Mesodermal cell (in vitro differentiated cells): ENCODE results near the gene TADA1.

Experiments used
- H3K27ac ChIP-seq: 2 replicates; pipeline ENCODE4 v1.7.0; 2013; ENCODE audit warnings: mild to moderate bottlenecking, low read depth, low read length, moderate library complexity; ENCODE audit not compliant: severe bottlenecking
- H3K36me3 ChIP-seq: 2 replicates; pipeline ENCODE4 v1.7.1; 2013; ENCODE audit warnings: mild to moderate bottlenecking, low read length, moderate library complexity; ENCODE audit not compliant: control insufficient read depth, insufficient read depth
- H3K4me1 ChIP-seq: one replicate; pipeline ENCODE4 v1.7.1; 2013; ENCODE audit warnings: mild to moderate bottlenecking, low read length; ENCODE audit not compliant: insufficient read depth, control insufficient read depth, poor library complexity, severe bottlenecking
- H3K4me3 ChIP-seq: 2 replicates; pipeline ENCODE4 v1.7.0; 2013; ENCODE audit warnings: low read length, control low read depth, mild to moderate bottlenecking; ENCODE audit not compliant: insufficient read depth, poor library complexity, severe bottlenecking; ENCODE audit errors: extremely low read depth
- H3K9me3 ChIP-seq: 2 replicates; pipeline ENCODE4 v1.7.1; 2013; ENCODE audit warnings: mild to moderate bottlenecking, low read length, moderate library complexity; ENCODE audit not compliant: control insufficient read depth
- WGBS, 2 experiments: methylation state at CpG; one replicate each; pipeline ENCODE4 v1.1.5; 2013; ENCODE audit warnings: missing lambda C conversion rate in 2 of 2; ENCODE audit not compliant: insufficient coverage in 2 of 2; 5-methylcytosine and 5-hydroxymethylcytosine counted together

TADA1 gene

GRCh38 chr1:166910396-166910994 is 34.4 kb upstream of the TADA1 start:
- Histone ChIP-seq H3K36me3 (no peaks in the 10 kb centered on the region), H3K4me1 (peaks cover 12% of the 10 kb centered on the region), H3K4me3 (no peak overlapping the region), H3K27ac (no peak overlapping the region), H3K9me3 (peaks cover 5% of the 10 kb centered on the region)
- 0% methylated on average over 1 of the region's 1 CpG; no CpG with 5 or more reads in 1 of the 2 experiments for WGBS, 2 experiments

GRCh38 chr1:166908942-166909341 is 32.9 kb upstream of the TADA1 start:
- Histone ChIP-seq H3K4me1 (peaks cover 12% of the 10 kb centered on the region), H3K36me3 (no peaks in the 10 kb centered on the region), H3K9me3 (peaks cover 5% of the 10 kb centered on the region), H3K4me3 (no peak overlapping the region), H3K27ac (no peak overlapping the region)
- WGBS, 2 experiments: 100% methylated on average over 1 of the region's 1 CpG

- WGBS, 2 experiments: 75 to 92% methylated on average over 1 to 2 of the region's 3 CpGs
- no peaks in the 10 kb centered on the region for H3K36me3 ChIP-seq
Measured at GRCh38 chr1:166907763-166908162, 31.7 kb upstream of the TADA1 start.

GRCh38 chr1:166907051-166907450 is 31.0 kb upstream of the TADA1 start:
- no peak overlapping the region for H3K4me3 ChIP-seq
- peaks cover 12% of the 10 kb centered on the region for H3K4me1 ChIP-seq
- H3K9me3 ChIP-seq: peaks cover 5% of the 10 kb centered on the region
- WGBS, 2 experiments: 80 to 100% methylated on average over 2 of the region's 4 CpGs
- H3K27ac ChIP-seq: no peak overlapping the region
- H3K36me3 ChIP-seq: no peaks in the 10 kb centered on the region

More at GRCh38 chr1:166907763-166908162, 31.7 kb upstream of the TADA1 start:
- H3K4me3 ChIP-seq: no peak overlapping the region
- H3K4me1 ChIP-seq: peaks cover 12% of the 10 kb centered on the region
- H3K9me3 ChIP-seq: peaks cover 5% of the 10 kb centered on the region
- H3K27ac ChIP-seq: no peak overlapping the region

GRCh38 chr1:166906647-166907046 is 30.6 kb upstream of the TADA1 start:
- 94 to 96% methylated on average over 3 of the region's 3 CpGs for WGBS, 2 experiments
- H3K4me1 ChIP-seq: peaks cover 16% of the 10 kb centered on the region
- peaks cover 5% of the 10 kb centered on the region for H3K9me3 ChIP-seq
- H3K27ac ChIP-seq: no peak overlapping the region
- H3K4me3 ChIP-seq: no peak overlapping the region
- no peaks in the 10 kb centered on the region for H3K36me3 ChIP-seq

- H3K27ac ChIP-seq: no peak overlapping the region
- peaks cover under 1% of the 10 kb centered on the region for H3K9me3 ChIP-seq
- H3K36me3 ChIP-seq: no peaks in the 10 kb centered on the region
- no peak overlapping the region for H3K4me3 ChIP-seq
- H3K4me1 ChIP-seq: peaks cover 21% of the 10 kb centered on the region
- WGBS, 2 experiments: 100% methylated on average over 1 of the region's 3 CpGs; no CpG with 5 or more reads in 1 of the 2 experiments
Measured at GRCh38 chr1:166905900-166906299, 29.8 kb upstream of the TADA1 start.

GRCh38 chr1:166905136-166905535 is 29.1 kb upstream of the TADA1 start:
- no peak overlapping the region for H3K4me3 ChIP-seq
- peaks cover 25% of the 10 kb centered on the region for H3K4me1 ChIP-seq
- no peak overlapping the region for H3K27ac ChIP-seq
- no peaks in the 10 kb centered on the region for H3K36me3 ChIP-seq
- 91 to 100% methylated on average over 2 of the region's 2 CpGs for WGBS, 2 experiments
- no peaks in the 10 kb centered on the region for H3K9me3 ChIP-seq

GRCh38 chr1:166903232-166903631 is 27.2 kb upstream of the TADA1 start:
- no CpG with 5 or more reads among the region's 1 CpG for WGBS, 2 experiments
- no peak overlapping the region for H3K27ac ChIP-seq
- H3K36me3 ChIP-seq: no peaks in the 10 kb centered on the region
- no peak overlapping the region for H3K4me3 ChIP-seq
- H3K9me3 ChIP-seq: peaks cover 3% of the 10 kb centered on the region
- peaks cover 25% of the 10 kb centered on the region for H3K4me1 ChIP-seq

GRCh38 chr1:166902279-166902678 is 26.2 kb upstream of the TADA1 start:
- no peak overlapping the region for H3K4me3 ChIP-seq
- H3K4me1 ChIP-seq: peaks cover 25% of the 10 kb centered on the region
- H3K9me3 ChIP-seq: peaks cover 10% of the 10 kb centered on the region
- WGBS, 2 experiments: no CpG with 5 or more reads among the region's 1 CpG
- H3K27ac ChIP-seq: no peak overlapping the region
- H3K36me3 ChIP-seq: no peaks in the 10 kb centered on the region

- H3K27ac ChIP-seq: no peak overlapping the region
- H3K36me3 ChIP-seq: no peaks in the 10 kb centered on the region
- peaks cover 17% of the 10 kb centered on the region for H3K4me1 ChIP-seq
- 10 to 44% methylated on average over 2 to 3 of the region's 4 CpGs for WGBS, 2 experiments
- H3K9me3 ChIP-seq: peaks cover 14% of the 10 kb centered on the region
- no peak overlapping the region for H3K4me3 ChIP-seq
Measured at GRCh38 chr1:166900987-166901386, 24.9 kb upstream of the TADA1 start.

- Histone ChIP-seq H3K27ac (no peak overlapping the region), H3K4me3 (no peak overlapping the region), H3K36me3 (no peaks in the 10 kb centered on the region), H3K9me3 (peaks cover 14% of the 10 kb centered on the region), H3K4me1 (peaks cover 13% of the 10 kb centered on the region)
Measured at GRCh38 chr1:166899769-166900168, 23.7 kb upstream of the TADA1 start.
